T-helper 17 cell (primary cell): Measurements from ENCODE around the gene USP6NL. TPM values are rescaled to one million over a fixed set of nuclear protein-coding genes. Genes with fewer than 3 reads are reported as not detected.

Source experiments
- ATAC-seq: fragments of 150-1000 bp; cut with Tn5 transposase; 2 replicates; pipeline ENCODE4 v1.10.0; 2021; ENCODE audit warnings: mild to moderate bottlenecking, moderate library complexity
- DNase-seq, 3 donors: peaks; one replicate each; pipeline versions ENCODE4 v3.0.0 to v3.0.0-alpha.2; 2020 to 2021
- H3K9me3 ChIP-seq: one replicate; pipeline ENCODE4 v1.7.0; 2013; ENCODE audit warnings: low read length, mild to moderate bottlenecking; ENCODE audit not compliant: control insufficient read depth, poor library complexity, severe bottlenecking
- H3K27ac Mint-ChIP-seq: one replicate; pipeline ENCODE4 v1.8.0; 2022; ENCODE audit warnings: mild to moderate bottlenecking, moderate library complexity, mixed read lengths
- H3K27me3 Mint-ChIP-seq: one replicate; pipeline ENCODE4 v1.8.0; 2022; ENCODE audit warnings: mixed read lengths
- H3K36me3 Mint-ChIP-seq: one replicate; pipeline ENCODE4 v1.8.0; 2022; ENCODE audit warnings: low read depth, mixed read lengths
- H3K4me1 Mint-ChIP-seq: one replicate; pipeline ENCODE4 v1.8.0; 2022; ENCODE audit warnings: mild to moderate bottlenecking, mixed read lengths
- H3K4me3 Mint-ChIP-seq: one replicate; pipeline ENCODE4 v1.8.0; 2022; ENCODE audit warnings: mild to moderate bottlenecking, moderate library complexity, mixed read lengths
- total RNA-seq, 4 donors: library from RNA in 2 of 4; stranded (reverse) in 2 of 4; gene quantifications; one replicate each; pipeline ENCODE4 v1.2.3 and lab custom pipeline; 2022 to 2026

Gene USP6NL
- total RNA-seq, 2 donors from 2014 or later, result 2.5 to 5.6 TPM

DNA sequence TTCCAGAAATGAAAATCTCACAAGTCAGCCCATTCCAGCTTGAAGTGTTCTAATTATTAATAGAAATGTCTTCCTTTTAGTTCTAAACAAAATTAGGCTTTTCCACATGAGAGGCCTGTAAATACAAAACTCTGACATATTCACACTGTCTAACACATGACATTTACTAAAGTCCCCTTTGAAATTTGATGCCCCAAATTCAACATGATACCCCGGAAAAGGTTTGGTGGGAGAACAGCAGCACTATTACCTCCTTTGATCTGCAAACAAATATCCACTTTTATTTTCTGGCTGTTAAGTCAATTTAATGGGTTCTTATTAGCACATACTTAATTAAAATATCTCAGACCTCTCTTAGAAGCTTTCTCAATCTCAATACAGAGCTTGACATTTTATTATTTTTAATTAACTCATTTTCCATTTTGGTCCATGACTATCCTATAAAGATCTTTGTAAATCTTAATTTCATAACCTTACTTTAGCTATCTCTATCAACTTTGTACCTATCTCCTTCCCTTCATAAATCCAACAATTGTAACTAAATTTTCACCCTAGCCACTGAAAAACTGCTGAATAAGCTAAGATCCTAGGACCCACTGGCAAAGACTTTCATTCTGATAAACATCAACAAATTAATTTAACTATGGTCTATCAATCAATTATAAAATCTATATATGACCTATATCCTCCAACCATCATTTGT is 63.2 kb downstream of the USP6NL start:
- Mint-ChIP-seq H3K27ac (no peak overlapping the region), H3K4me3 (no peak overlapping the region), H3K36me3 (no peaks in the 10 kb centered on the region), H3K4me1 (peaks cover 2% of the 10 kb centered on the region), H3K27me3 (no peaks in the 10 kb centered on the region)
- H3K9me3 ChIP-seq, result no peaks in the 10 kb centered on the region
- DNase-seq, result no peak
- ATAC-seq, result no peak

DNA sequence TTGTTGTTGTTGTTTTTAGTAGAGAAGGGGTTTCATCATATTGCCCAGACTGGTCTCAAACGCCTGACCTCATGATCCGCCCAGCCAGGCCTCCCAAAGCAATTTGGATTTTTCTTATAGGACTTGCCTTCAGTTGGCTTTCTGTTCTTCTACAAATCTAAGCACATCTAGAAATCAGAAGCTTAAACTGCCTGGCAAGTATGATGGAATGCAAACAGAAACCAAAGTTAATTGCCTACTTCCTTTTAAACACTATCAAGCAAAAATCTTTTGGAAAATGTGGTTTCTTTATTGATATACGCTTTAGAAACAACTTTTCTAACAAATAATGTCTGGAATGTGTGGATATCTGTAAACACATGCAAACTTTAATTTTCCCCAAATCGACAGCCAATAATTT is 64.9 kb downstream of the USP6NL start:
- ATAC-seq (no peak), DNase-seq (no peak)
- Mint-ChIP-seq H3K4me3 (no peak overlapping the region), H3K36me3 (no peaks in the 10 kb centered on the region), H3K27me3 (no peaks in the 10 kb centered on the region), H3K27ac (no peak overlapping the region), H3K4me1 (no peaks in the 10 kb centered on the region)
- H3K9me3 ChIP-seq, result no peaks in the 10 kb centered on the region

DNA sequence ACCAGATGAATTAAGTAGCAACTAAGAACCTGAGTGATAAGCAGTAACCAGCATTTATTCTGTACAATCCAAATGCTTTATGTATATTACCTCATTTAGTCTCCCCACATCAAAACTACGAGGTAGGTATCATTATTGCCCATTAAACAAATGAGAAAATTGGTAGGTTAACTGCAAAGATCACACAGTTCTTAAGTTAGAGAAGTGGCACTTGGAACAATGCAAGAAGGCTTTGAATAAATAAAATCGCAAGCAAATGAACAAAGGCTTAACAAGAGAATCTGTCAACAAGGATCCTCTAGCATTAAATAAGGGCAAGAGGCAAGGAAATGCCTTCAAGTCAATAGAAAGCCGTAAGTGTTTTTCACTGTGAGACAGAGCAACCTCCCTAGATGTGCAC is 70.2 kb downstream of the USP6NL start:
- H3K4me1 Mint-ChIP-seq, result peaks cover 3% of the 10 kb centered on the region
- H3K9me3 ChIP-seq, result no peaks in the 10 kb centered on the region
- no peaks in the 10 kb centered on the region for H3K36me3 Mint-ChIP-seq
- peaks cover 5% of the 10 kb centered on the region for H3K27me3 Mint-ChIP-seq
- H3K4me3 Mint-ChIP-seq, result no peak overlapping the region
- ATAC-seq (no peak), DNase-seq (no peak)
- no peak overlapping the region for H3K27ac Mint-ChIP-seq

- Mint-ChIP-seq H3K27ac (no peak overlapping the region), H3K27me3 (peaks cover 14% of the 10 kb centered on the region), H3K36me3 (peaks cover under 1% of the 10 kb centered on the region), H3K4me1 (peaks cover 7% of the 10 kb centered on the region), H3K4me3 (no peak overlapping the region)
- no peak for ATAC-seq
- no peak for DNase-seq
- no peaks in the 10 kb centered on the region for H3K9me3 ChIP-seq
These were observed 72.1 kb downstream of the USP6NL start for GRCh38 chr10:11539191-11539868.

- H3K36me3 Mint-ChIP-seq, result peaks cover 5% of the 10 kb centered on the region
- H3K4me3 Mint-ChIP-seq, result no peak overlapping the region
- H3K27ac Mint-ChIP-seq, result no peak overlapping the region
- peaks cover 19% of the 10 kb centered on the region for H3K27me3 Mint-ChIP-seq
- peaks cover 12% of the 10 kb centered on the region for H3K4me1 Mint-ChIP-seq
- DNase-seq (no peak), ATAC-seq (no peak)
- H3K9me3 ChIP-seq, result no peaks in the 10 kb centered on the region
These were observed 72.6 kb downstream of the USP6NL start for GRCh38 chr10:11538834-11539190.

- ATAC-seq (no peak), DNase-seq (no peak)
- peaks cover 27% of the 10 kb centered on the region for H3K27me3 Mint-ChIP-seq
- H3K27ac Mint-ChIP-seq, result no peak overlapping the region
- H3K9me3 ChIP-seq, result no peaks in the 10 kb centered on the region
- H3K4me1 Mint-ChIP-seq, result peaks cover 16% of the 10 kb centered on the region
- peaks cover 5% of the 10 kb centered on the region for H3K36me3 Mint-ChIP-seq
- no peak overlapping the region for H3K4me3 Mint-ChIP-seq
These were observed 75.2 kb downstream of the USP6NL start for GRCh38 chr10:11536228-11536627.

DNA sequence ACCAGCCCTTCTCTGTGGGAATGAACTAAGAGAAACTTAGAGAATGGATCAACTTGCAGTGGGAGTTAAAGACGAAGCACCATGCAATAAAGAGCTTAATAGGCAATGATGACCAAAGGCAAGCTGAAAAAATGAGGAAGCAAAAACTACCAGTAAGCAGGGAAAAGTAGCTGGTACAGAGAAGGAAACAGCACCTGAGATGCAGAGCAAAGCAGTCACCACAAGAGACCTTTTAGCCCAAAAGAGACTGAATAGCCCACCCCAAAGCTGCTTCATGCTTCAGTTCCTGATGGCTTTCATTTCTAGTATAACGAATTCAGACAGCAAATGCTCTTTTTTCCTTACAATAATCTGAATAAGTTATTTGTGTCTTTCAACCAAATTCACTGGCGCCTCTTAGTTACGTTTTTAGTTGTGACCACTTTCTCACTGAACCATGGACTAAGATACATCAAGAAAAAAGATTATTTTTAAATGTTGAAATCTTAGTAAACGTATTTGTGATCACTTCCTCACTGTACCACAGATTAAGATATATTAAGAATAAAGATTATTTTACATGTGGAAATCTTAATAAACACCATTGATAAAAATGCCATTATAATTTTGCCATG is 76.0 kb downstream of the USP6NL start:
- no peaks in the 10 kb centered on the region for H3K9me3 ChIP-seq
- Mint-ChIP-seq H3K36me3 (peaks cover 5% of the 10 kb centered on the region), H3K4me3 (no peak overlapping the region), H3K27ac (no peak overlapping the region), H3K27me3 (peaks cover 27% of the 10 kb centered on the region), H3K4me1 (peaks cover 16% of the 10 kb centered on the region)
- peak; percentile 41 for ATAC-seq
- no peak for DNase-seq

DNA sequence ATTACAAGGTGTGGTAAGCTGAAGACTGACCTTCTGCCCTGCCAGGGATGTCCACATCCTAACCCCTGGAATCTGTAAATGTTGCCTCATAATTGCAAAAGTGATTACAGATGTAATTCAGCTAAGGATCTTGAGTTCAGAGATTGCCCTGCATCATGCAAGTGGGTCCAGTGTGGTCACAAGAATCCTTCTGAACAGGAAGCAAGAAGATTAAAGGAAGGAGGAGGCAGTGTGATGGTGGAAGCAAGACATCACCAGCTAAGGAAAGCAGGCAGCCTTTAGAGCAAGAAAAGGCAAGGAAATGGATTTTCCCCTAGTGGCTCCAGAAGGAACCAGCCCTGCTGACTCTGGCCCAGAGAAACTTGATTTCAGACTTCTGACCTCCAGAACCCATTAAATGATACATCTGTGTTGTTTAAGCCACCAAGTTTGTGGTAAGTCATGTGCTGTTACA is 78.1 kb downstream of the USP6NL start:
- Mint-ChIP-seq H3K4me1 (peaks cover 20% of the 10 kb centered on the region), H3K36me3 (peaks cover 5% of the 10 kb centered on the region), H3K4me3 (no peak overlapping the region), H3K27ac (no peak overlapping the region), H3K27me3 (peaks cover 21% of the 10 kb centered on the region)
- no peaks in the 10 kb centered on the region for H3K9me3 ChIP-seq
- ATAC-seq, result no peak
- DNase-seq, result no peak

GRCh38 chr10:11532306-11532705 is 79.1 kb downstream of the USP6NL start:
- no peaks in the 10 kb centered on the region for H3K9me3 ChIP-seq
- Mint-ChIP-seq H3K4me1 (peaks cover 23% of the 10 kb centered on the region), H3K27me3 (peaks cover 21% of the 10 kb centered on the region), H3K4me3 (no peak overlapping the region), H3K27ac (no peak overlapping the region), H3K36me3 (peaks cover 5% of the 10 kb centered on the region)
- no peak for ATAC-seq
- DNase-seq, result no peak

GRCh38 chr10:11530806-11531205 is 80.6 kb downstream of the USP6NL start:
- no peaks in the 10 kb centered on the region for H3K9me3 ChIP-seq
- Mint-ChIP-seq H3K27me3 (peaks cover 28% of the 10 kb centered on the region), H3K27ac (no peak overlapping the region), H3K36me3 (peaks cover 14% of the 10 kb centered on the region), H3K4me1 (peaks cover 28% of the 10 kb centered on the region), H3K4me3 (no peak overlapping the region)
- DNase-seq (no peak), ATAC-seq (no peak)

DNA sequence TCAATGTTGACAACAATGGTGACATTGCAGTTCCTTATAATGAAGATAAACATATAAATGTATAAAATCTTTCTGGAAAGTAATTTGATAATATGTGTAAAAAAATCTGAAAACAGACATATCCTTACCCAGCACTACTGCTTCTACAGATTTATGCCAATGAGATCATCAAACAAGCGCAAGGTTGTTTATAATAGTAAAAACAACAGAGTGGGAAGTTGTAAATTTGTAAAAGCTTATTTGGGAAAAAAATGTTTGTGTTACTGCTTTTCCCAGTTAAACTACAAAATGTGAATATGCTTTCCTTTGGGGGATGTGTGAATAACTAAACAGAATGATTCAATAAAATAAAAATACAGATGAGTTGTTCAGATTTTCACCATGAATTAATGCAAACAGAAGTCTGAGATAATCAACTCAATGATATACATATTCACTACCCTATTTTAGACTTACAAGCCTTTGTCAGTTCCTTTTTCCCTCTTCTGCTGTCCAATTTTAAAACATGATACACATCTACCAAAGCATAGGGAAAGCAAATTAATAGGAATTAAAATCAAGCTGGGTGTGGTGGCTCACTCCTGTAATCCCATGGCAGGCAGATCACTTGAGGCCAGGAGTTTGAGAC is 82.1 kb downstream of the USP6NL start:
- H3K4me1 Mint-ChIP-seq, result peaks cover 26% of the 10 kb centered on the region
- ATAC-seq, result no peak
- no peak for DNase-seq
- peaks cover 21% of the 10 kb centered on the region for H3K27me3 Mint-ChIP-seq
- H3K9me3 ChIP-seq, result no peaks in the 10 kb centered on the region
- no peak overlapping the region for H3K4me3 Mint-ChIP-seq
- H3K27ac Mint-ChIP-seq, result no peak overlapping the region
- peaks cover 14% of the 10 kb centered on the region for H3K36me3 Mint-ChIP-seq

DNA sequence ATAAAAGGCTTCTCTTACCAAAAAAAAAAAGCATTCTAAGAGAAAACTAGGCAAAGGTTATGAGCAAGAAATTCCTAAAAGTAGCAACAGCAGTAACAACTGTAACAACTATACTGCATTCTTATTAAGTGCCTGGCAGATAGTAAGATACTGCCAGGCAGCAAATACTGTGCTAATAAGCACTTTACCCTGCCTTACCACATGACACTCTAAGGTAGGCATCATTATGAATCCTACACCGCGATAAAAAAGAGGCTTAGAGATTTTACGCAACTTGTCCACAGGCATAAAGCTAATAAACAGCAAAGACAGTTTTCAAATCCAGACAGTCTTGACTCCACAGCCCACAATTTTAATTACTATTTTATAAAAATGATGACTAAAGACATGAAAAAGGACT is 83.2 kb downstream of the USP6NL start:
- no peak for DNase-seq
- no peaks in the 10 kb centered on the region for H3K9me3 ChIP-seq
- Mint-ChIP-seq H3K27ac (no peak overlapping the region), H3K36me3 (peaks cover 9% of the 10 kb centered on the region), H3K4me1 (peaks cover 19% of the 10 kb centered on the region), H3K4me3 (no peak overlapping the region), H3K27me3 (peaks cover 11% of the 10 kb centered on the region)
- ATAC-seq, result no peak

DNA sequence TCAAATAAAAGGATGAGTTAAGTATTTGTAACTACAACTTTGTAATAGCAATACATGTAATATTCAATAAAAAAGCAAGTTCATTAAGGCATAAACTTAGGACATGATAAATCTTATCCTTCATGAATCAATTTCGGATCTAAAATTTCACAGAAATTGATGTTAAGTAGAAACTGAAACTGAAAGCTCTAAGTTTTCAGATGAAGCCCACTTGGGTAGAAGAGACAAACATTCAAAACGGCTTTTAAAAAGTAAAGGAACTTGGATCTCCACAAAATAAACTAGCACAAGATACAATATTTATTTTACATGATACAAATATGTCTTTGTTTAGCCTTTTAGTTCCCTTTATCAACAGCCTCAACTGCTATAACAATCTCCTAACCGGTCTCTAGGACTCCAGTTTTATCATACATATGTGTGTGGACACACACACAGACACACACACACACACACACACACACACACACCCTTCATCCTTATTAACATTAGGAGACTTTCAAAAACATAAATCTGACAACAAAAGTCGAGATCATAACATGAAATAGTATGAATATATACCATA is 83.7 kb downstream of the USP6NL start:
- Mint-ChIP-seq H3K4me3 (peak overlapping the region; percentile 21), H3K27ac (no peak overlapping the region), H3K27me3 (peaks cover 7% of the 10 kb centered on the region), H3K36me3 (peaks cover 9% of the 10 kb centered on the region), H3K4me1 (peaks cover 16% of the 10 kb centered on the region)
- no peaks in the 10 kb centered on the region for H3K9me3 ChIP-seq
- no peak for DNase-seq
- no peak for ATAC-seq
